Stimulated activated CD4-positive, alpha-beta T cell treated with anti-CD3 and anti-CD28 coated beads, Interleukin-12 subunit alpha, Interleukin-12 subunit beta, amount 100 ng/mL, for 4 hours (primary cell): ENCODE results near the gene MYOM1.
"Not testable (repeated sequence)": the region's sequence is repeated elsewhere in the genome, so short reads cannot be mapped to it uniquely, and the experiment has no call there.

ENCODE experiments used
- DNase-seq: peaks from one replicate; pipeline ENCODE4 v3.0.0-alpha.2; 2020

The MYOM1 gene

DNA sequence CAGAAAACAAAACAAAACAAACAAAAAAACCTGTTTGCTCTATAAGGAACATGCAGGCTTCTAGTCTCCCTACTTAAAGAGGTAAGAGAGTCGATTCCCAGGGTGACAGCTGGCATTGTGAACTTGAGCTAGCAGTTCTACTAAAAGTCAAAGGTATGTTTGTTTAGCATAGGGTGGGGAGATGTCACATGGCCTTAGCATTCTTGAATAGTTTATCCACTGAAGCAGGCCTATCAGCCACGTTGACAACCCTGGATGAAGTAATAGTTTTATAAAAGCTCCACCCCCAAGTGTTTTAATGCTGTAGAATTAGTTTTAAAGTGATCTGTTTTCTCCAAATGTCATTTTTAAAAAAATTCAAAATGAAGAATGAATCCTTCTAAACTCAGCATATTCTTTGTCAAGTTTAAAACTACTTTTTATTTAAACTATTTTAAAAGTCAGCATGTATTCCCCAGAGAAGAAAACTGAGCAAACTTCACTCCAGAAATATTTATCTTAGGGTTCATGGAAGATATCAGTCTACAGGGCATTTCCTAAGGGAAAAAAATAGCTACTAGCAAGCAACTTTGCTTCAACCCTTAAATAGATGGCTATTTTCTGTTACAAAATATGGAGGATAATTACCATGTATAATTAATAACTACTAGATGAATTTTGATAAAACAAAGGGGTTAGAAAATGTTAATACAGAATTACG is 1.7 kb downstream of the MYOM1 start:
- no peak for DNase-seq

DNA sequence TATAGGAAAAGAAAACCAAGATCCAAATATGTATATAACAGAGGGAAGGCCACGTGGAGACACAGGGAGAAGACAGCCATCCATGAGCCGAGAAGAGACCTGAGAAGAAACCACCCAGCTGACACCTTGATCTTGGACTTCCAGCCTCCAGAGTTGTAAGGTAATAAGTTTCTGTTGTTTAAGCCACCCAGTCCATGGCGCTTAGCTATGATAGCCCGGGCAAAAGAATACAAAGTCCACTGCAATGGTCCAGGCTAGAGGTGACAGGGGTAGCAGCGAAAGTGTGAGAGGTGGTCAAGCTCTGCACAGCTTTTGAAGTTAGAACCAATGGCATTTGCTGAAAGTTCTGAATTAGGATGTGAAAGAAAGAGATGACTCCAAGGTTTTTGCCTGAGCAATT is 2.8 kb downstream of the MYOM1 start:
- no peak for DNase-seq

DNA sequence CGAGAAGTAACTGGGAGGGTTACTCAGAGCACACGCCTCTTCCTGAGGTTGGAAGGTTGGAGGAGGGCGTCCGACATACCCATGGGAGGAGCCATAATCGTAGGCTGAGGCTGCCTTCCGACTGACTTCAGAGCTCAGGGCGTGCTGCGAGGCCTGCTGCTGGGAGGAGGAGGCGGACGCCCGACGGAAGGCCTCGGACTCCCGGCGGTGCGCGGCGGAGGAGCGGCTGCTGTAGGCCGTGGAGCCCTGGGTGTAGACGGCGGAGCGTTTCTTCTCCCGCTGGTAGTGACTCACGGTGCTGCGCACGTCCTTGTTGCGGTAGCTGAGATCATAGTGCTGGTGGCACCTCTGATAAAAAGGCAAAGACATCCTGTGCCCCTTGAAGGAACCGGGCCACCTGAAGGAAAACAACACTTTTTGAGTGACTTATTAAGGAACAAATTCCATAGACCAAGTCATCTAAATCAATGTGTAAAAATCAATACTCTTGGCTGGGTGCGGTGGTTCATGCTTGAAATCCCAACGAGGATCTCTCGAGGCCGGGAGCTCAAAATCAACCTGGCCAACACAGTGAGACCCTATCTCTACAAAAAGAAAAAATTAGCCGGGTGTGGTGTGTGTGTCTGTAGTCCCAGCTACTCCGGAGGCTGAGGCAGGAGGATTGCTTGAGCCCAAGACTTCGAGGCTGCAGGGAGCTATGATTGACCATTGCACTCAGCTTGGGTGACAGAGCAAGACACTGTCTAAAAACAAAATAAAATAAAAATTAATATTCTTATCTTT is 4.7 kb downstream of the MYOM1 start:
- no peak for DNase-seq

DNA sequence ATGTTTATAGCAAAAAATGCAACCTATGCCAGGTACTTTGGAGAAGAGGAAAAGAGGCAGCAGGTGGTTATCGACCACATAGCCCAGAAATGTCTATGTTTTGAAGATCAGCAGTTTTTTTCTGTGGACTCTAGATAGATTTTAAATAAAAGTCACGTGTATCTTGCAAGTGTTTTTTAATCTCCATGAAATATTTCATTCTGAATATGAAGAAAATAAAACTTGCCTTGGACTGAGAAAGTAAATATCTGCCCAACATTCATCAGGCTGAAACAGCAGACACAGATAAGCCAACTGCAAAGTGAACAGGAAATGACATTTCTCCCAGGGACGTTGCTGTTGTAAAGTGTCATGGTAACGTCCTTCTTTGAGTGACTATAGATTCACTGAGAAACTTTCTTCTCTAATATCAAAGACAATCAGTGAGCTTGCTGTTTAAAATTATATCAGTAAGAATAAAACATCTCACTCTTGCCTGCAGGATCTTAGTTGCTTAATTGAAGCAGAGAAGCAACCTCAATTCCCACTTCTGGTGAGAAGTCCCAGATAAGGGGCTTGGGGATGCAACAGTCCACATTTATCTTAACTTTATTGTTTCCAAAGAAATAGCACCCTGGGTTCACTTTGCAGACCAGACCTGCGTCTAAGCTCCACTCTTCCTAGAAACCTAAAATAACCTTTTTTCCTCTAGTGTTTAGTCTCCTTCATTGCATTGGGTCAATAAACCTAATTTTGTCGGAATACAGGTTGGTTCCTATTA is 6.3 kb downstream of the MYOM1 start:
- DNase-seq: no peak

DNA sequence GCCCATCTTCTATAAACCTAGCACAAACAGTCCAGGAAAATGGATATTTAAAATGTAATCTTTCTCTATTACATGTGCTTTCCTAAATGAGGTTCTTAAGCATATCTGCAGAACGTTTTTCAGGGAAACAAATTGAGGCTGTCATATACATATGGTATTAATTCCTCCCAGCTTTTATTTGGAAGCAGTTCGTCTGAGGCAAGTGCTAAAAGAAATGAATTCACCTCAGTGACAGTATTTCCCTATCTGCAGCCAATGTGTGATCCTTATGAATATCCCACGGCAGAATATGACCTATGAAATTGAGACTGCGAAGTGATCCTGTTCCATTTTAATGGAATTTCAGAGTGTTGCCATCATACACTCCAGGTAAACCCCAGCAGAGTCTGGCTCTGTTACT is 7.1 kb downstream of the MYOM1 start:
- no peak for DNase-seq

DNA sequence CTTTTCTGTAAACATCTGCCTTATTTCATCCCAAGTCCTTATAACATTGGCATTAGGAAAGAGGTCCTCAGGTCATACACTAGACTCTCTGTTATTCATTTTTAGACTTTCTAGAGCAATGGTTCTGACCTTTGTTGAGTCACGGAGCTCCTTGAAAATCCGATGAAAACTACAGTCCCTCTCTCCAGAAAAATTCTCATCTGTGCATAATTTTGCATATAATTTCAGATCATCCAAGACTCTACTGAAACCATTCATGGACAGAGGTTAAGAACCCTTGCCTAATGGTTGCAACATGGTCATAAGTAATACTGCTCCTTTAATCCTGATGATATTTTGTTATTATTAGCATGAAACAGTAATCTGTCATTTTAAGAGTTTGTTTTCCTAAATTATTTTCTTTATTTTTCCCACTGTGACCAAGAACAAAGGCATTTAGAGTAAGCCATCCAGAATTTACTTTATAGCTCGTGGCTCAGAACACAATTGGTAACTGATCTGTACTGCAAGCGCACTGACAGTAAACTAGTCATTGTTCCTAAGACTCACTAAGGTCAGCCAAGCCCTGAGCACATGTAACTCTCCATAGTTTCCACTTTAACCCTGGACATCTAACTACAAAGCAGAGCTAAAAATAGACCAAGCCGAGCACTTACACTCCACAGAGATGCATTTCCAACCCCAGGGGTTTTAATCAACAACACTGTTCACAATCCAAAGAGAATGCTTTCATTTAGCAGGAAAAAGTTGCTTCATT is 8.4 kb downstream of the MYOM1 start:
- no peak for DNase-seq

DNA sequence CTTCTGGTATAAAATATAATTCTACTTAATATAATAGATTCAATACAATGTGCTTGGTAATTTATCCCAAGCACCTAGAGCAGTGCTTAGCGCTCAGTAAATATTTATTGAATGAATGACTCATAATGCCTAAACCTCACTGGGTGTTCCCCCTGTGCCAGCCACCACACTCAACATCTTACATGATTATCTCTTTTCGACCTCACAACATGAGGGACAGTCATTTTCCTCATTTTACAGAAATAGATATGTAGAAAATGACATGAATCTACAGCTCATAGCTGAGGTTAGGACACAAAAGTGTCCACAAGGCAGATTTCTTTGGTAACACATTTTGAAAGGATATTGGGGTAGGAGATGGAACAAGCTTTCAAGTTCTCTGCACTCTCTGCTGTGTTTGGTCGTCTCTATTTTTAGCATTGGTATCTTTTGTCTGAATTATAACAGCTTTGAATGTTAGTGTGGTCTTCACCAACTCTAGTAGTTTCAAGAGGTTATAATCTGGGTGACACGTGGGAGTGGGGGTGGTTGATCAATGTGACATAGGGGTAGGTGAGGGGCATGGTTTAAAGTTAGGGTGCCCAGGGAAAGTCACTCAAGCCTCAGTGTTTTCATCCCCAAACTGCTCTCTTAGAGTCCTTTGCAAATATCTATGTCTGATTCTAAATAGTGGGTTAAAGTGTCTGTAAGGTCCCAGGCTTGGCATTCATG is 9.8 kb downstream of the MYOM1 start:
- no peak for DNase-seq

DNA sequence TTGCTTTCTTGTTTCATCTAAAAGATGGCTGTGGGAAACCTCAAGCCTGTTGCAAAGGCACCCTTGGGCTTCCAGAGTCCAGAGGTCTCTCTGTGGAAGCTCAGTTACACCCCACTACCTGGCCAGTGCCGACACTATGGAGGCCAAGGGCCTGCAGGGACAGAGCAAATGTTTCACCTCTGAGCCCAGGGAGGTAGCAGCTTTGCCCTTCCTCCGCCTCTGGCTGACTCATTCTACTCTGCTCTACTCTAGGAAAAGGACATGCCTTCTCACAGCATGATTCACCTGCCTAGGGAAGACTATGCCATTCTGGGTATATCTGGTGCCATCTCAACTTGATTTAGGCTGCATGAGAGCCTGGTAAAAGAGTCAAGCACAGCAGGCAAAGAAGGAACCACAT is 12.2 kb downstream of the MYOM1 start:
- no peak for DNase-seq

DNA sequence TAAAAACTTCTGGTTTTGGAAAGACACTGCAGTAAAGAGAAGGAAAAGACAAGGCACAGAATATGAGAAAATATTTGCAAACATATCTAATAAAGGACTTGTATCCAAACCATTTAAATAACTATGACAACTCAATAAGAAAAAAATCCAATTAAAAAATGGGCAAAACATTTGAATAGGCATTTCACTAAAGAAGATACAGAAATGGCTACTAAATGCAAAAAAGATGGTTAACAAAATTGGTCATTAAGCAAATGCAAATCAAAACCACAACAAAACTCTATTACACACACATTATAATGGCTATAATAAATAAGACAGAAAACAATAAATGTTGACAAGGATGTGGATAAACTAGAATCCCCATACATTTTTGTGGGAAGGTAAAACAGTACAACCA is 14.5 kb downstream of the MYOM1 start:
- no peak for DNase-seq

DNA sequence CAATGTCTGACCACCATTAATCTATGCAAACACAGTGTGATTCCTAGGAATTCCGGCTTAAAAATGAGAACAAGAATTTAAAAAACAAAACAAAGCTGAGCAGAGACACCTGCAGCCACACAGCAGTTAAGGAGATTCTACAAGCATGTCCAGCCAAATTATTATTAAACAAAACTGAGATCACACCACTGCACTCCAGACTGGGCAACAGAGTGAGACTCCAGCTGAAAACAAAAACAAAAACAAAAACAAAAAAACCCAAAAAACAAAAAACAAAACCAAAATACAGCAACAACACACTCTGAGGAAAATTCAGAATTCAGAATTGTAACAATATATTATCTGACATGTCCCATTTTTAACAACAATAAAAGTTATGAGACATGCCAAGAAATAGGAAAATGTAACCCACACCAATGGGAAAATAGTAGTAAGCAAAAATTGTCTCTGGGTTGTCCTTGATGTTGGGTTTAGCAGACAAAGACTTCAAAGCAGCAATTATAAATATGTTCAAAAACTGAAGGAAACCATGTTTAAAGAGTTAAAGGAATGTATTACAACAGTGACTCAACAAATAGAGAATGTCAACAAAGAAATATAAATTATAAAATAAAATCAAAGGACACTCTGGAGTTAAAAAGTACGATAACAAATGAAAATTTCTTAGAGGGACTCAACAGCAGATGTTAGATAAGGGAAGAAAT is 19.7 kb downstream of the MYOM1 start:
- no peak for DNase-seq

DNA sequence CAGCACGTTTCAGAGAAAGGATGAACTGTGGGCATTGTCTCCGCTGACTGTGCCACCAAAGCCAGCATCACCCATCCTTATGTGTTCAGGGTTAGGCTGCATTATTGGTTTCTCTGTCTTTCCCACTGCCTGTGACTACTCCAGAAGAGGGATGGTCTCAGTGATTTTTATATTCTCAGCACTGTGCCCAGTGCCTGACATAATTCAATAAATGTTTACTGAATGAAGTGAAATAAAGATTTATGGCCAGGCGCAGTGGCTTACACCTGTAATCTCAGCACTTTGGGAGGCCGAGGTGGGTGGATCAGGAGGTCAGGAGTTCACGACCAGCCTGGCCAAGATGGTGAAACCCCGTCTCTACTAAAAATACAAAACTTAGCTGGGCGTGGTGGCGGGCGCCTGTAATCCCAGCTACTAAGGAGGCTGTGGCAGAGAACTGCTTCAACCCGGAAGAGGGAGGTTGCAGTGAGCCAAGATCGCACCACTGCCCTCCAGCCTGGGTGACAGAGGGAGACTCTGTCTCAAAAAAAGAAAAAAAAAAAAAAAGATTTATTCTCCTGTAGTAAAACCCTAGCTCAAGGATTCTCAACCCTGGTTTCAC is 21.4 kb downstream of the MYOM1 start:
- DNase-seq: not testable (repeated sequence)

DNA sequence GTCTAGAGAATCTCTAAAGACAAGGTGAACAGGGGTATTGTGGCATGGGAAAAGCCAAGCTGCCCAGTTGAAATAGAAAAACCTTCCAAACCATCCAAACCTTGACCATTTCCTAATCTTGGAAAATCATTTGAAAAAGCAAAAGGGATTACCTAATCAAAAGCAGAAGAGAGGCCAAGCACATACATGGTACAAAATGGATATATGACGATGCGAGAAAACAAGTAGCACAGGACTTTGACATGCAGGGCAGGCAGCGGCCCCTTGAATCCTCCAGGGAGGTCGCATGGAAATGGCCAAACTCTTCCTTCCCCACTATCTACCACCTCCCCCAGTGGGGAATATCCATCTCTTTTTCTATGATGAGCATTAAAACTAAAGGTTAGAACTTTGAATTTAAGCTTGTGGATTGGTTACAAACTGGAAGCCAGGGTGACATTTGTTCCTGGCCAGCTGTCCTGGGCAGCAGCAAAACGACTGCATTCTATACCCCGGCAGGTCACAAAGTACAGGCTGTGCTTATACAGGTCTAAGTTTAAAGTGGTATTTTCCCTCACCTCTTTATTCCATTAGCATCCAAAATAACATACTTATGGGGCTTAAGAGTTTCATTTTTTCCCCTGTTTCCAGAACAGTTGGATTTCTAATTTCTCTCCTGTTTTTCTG is 24.7 kb downstream of the MYOM1 start:
- DNase-seq: no peak

DNA sequence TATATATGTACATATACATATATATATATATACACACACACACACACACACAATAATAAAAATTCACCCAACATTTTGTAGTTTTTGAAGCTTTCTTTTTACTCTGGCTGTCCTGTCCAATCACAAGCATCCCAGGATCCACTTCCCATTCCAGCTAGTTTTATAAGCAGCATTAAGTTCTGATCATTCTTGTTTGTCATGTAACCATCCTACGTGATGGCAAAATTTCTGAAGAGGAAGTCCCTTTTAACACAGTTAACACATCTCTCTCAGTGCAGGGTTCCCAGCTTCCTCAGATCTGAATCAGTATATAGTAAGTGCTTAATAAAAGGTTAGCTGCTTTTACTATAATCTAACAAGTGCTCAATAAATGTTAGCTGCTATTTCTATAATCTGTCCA is 26.4 kb downstream of the MYOM1 start:
- no peak for DNase-seq

DNA sequence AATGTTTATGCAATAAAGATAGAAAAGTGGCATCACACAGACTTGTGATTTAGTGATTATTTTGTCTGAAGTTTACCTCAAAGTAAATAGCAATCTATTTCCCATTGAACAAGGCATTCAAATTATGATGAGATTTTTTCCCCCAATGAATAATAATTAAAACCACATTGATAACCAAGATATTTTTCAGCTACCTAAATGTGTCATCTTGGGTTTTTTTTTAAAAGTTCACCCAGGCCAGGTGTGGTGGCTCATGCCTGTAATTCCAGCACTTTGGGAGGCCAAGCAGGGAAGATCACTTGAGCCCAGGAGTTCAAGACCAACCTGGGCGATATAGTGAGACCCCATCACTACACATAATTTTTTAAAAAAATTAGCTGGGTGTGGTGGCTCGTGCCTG is 27.0 kb downstream of the MYOM1 start:
- DNase-seq: no peak

DNA sequence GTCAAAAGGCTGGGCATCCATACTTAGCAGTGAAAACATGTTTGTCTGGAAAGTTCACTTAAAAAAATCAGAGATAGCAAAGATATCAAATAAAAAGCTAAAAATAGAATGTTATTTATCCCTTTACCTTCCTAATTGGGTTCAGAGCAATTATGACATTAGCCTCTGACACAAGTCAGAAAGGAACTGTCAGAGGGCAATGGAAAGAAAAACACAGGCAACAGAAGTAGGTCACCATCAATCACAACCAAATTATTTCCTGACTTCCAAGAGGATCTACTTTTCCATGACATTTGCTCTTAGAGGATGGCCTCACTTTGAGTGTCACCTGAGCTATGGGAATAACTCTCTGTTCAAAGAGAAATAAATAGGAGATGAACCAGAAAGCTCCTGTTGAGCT is 27.5 kb downstream of the MYOM1 start:
- DNase-seq: no peak

DNA sequence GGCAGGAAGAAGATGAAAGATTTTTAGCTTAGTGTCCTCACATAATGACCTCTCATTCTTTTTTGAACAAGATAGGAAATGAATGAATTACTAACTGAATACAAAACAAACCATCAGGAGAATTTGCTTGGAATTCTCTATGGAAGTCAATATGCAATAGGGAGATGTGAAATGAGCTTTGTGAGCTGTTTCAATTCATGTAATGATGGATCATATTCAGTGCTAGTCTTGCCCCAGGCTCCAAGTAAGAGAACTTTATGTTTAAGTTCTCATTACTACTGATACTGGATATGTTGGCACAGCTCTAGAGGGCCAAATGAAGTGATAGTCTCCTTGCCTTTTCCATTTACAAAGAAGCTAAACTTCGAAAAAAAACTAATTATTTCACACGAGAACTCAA is 29.2 kb downstream of the MYOM1 start:
- no peak for DNase-seq

DNA sequence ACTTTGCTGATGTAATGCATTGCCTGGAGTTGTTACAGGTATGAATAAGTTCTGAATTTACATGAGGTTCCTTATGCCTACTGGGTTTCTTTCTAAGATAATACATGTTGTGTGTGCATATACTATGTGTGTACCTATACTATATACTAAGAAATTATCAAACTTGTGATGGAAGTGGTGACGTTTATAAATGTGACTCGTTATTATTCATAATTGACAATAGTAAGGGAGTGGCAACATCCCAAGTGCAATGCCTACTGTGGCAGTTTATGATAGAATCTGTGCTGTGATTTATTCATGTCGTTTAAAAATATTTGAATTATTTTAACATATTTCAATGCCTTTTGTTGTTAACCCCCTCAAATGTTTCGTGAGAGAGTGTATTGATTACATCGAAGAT is 29.9 kb downstream of the MYOM1 start:
- DNase-seq: no peak

DNA sequence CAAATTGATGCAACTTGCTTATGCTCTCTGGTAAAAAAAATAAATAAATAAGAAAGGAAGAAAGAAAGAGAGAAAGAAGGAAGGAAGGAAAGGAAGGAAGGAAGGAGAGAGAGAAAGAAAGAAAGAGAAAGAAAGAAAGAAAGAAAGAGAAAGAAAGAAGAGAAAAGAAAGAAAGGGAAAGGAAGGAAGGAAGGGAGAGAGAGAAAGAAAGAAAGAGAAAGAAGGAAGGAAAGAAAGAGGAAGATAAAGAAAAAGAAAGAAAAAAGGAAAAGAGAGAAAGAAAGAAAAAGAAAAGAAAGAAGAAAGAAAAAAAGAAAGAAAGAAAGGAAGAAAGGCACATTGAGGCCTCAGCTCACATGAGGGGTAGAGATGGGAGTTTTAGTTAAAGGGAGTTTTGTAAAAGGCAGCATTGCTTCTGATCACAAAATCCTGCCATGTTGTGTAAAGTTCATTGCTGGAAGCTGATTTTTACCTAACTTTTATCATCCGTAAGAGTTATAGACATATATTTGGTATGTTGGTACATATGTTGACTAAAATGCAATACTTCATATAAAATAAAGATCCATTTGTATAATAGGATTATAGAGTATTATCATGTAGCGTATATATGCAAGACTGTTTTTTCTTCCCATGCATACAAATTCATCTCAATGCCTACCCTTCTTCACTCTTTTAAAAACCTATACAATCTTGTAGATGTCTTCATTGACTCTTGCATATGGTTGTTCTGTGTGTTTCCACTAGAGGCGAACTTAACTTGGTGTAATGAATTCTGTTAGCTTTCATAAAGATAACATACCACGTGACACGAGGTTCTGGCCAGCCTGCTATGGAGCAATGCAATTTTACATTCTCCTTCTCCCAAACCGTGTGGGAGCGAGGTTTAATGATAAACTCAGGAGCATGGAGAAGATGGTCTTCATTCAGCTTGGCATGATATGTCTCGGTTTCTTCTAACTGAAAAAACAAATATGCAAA is 32.8 kb downstream of the MYOM1 start:
- no peak for DNase-seq

DNA sequence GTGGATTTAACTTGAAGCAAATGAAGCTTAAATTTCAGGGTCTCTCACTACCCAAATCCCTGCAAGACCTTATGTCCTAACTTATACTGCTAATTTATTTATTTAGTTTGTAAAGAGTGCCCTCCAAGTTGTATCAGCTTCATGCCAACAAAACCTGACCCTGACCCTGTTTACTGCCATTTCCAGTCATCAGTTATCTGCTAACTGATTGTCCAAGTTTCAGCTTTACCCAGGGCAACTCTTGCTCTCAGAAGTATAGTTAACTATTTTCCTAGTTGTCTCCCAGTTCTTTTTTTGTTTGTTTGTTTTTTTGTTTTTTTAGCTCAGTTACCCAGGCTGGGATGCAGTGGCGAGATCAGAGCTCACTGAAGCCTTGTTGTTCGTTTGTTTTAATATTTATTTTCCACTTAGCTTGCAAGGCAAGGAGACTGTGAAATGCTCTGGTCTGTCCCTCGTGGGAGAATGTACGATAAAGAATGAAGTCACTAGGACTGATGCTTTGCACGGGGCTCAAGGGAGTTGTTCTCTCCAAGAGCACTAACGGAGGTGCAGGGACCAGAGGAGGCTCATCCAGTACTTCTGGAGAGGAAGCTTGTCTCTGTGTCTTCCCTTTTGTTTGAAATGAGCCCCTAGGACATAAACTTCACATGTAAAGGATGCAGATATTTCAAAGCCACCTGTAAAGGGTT is 35.3 kb downstream of the MYOM1 start:
- DNase-seq: no peak
